ENCODE results near the gene ALG12. TPM values are rescaled to one million over a fixed set of nuclear protein-coding genes. Genes with fewer than 3 reads are reported as not detected.

The ALG12 gene
- total RNA-seq, 1 experiment from 2014 or later: 18.2 TPM

GRCh38 chr22:49882519-49883293 is 35.5 kb downstream of the ALG12 start:
- BruUV-seq (replicated peaks): no TSS peak
- Mint-ChIP-seq H3K27me3 (ENCODE audit: insufficient read depth, unreplicated experiment) (no peaks in the 10 kb centered on the region), H3K36me3 (ENCODE audit: insufficient read depth, unreplicated experiment) (peaks cover 46% of the 10 kb centered on the region), H3K27ac (ENCODE audit: low read depth, unreplicated experiment) (no peak overlapping the region), H3K4me3 (ENCODE audit: unreplicated experiment) (no peak overlapping the region), H3K4me1 (ENCODE audit: insufficient read depth, unreplicated experiment) (no peaks in the 10 kb centered on the region), H3K9me3 (ENCODE audit: unreplicated experiment) (no peaks in the 10 kb centered on the region)
- intact Hi-C loops (cut with micrococcal nuclease): no loop called here
- DNase-seq (ENCODE audit: unreplicated experiment): no peak
- TF ChIP-seq CTCF (IDR thresholded peaks at IDR 0.05; ENCODE audit: unreplicated experiment): no peak
- ChIA-PET POLR2A (interaction anchor here (1.3 kb wide), 1 partner anchor 9 kb away, joined by 4 read pairs; no protein-coding TSS in a partner anchor), CTCF (interaction anchor here (0.9 to 1.0 kb wide), 2 partner anchors 13 to 148 kb away, joined by 4 read pairs; no protein-coding TSS in a partner anchor)

GRCh38 chr22:49881856-49882255 is 36.4 kb downstream of the ALG12 start:
- no peak for DNase-seq (ENCODE audit: unreplicated experiment)
- H3K27me3 Mint-ChIP-seq (ENCODE audit: insufficient read depth, unreplicated experiment): no peaks in the 10 kb centered on the region
- ChIA-PET POLR2A (interaction anchor here (1.3 kb wide), 1 partner anchor 10 kb away, joined by 4 read pairs; no protein-coding TSS in a partner anchor), CTCF (interaction anchor here (0.9 to 1.0 kb wide), 2 partner anchors 12 to 149 kb away, joined by 4 read pairs; no protein-coding TSS in a partner anchor)
- H3K4me1 Mint-ChIP-seq (ENCODE audit: insufficient read depth, unreplicated experiment): no peaks in the 10 kb centered on the region
- H3K4me3 Mint-ChIP-seq (ENCODE audit: unreplicated experiment): no peak overlapping the region
- BruUV-seq (replicated peaks): no TSS peak
- TF ChIP-seq CTCF (IDR thresholded peaks at IDR 0.05; ENCODE audit: unreplicated experiment): no peak
- intact Hi-C loops (cut with micrococcal nuclease): no loop called here
- no peaks in the 10 kb centered on the region for H3K9me3 Mint-ChIP-seq (ENCODE audit: unreplicated experiment)
- H3K27ac Mint-ChIP-seq (ENCODE audit: low read depth, unreplicated experiment): no peak overlapping the region
- H3K36me3 Mint-ChIP-seq (ENCODE audit: insufficient read depth, unreplicated experiment): peaks cover 45% of the 10 kb centered on the region

GRCh38 chr22:49880281-49880680 is 38.0 kb downstream of the ALG12 start:
- Mint-ChIP-seq H3K9me3 (ENCODE audit: unreplicated experiment) (no peaks in the 10 kb centered on the region), H3K27me3 (ENCODE audit: insufficient read depth, unreplicated experiment) (no peaks in the 10 kb centered on the region), H3K36me3 (ENCODE audit: insufficient read depth, unreplicated experiment) (peaks cover 35% of the 10 kb centered on the region), H3K27ac (ENCODE audit: low read depth, unreplicated experiment) (peak overlapping the region; percentile 46), H3K4me1 (ENCODE audit: insufficient read depth, unreplicated experiment) (no peaks in the 10 kb centered on the region), H3K4me3 (ENCODE audit: unreplicated experiment) (no peak overlapping the region)
- ChIA-PET CTCF (no interaction called here), POLR2A (interaction anchor here (0.5 kb wide), 1 partner anchor 203 kb away, joined by 3 read pairs; no protein-coding TSS in a partner anchor)
- intact Hi-C loops (cut with micrococcal nuclease): no loop called here
- TF ChIP-seq CTCF (IDR thresholded peaks at IDR 0.05; ENCODE audit: unreplicated experiment): no peak
- BruUV-seq (replicated peaks): no TSS peak
- DNase-seq (ENCODE audit: unreplicated experiment): no peak

GRCh38 chr22:49879871-49880270 is 38.4 kb downstream of the ALG12 start:
- intact Hi-C loops (cut with micrococcal nuclease): no loop called here
- Mint-ChIP-seq H3K9me3 (ENCODE audit: unreplicated experiment) (no peaks in the 10 kb centered on the region), H3K27me3 (ENCODE audit: insufficient read depth, unreplicated experiment) (no peaks in the 10 kb centered on the region), H3K4me1 (ENCODE audit: insufficient read depth, unreplicated experiment) (no peaks in the 10 kb centered on the region), H3K27ac (ENCODE audit: low read depth, unreplicated experiment) (peak overlapping the region; percentile 46), H3K36me3 (ENCODE audit: insufficient read depth, unreplicated experiment) (peaks cover 35% of the 10 kb centered on the region), H3K4me3 (ENCODE audit: unreplicated experiment) (no peak overlapping the region)
- ChIA-PET CTCF (no interaction called here), POLR2A (interaction anchor here (0.5 kb wide), 1 partner anchor 203 kb away, joined by 3 read pairs; no protein-coding TSS in a partner anchor)
- BruUV-seq (replicated peaks): no TSS peak
- no peak for TF ChIP-seq CTCF (IDR thresholded peaks at IDR 0.05; ENCODE audit: unreplicated experiment)
- no peak for DNase-seq (ENCODE audit: unreplicated experiment)

All from MCF 10A (cell line).